WTC11 (cell line): ENCODE measurements around the gene DCHS2. TPM values are rescaled to one million over a fixed set of nuclear protein-coding genes. Genes with fewer than 3 reads are reported as not detected.

Source experiments
- ATAC-seq: fragments of 200-7000 bp; cut with Tn5 transposase; 2 replicates; pipeline ENCODE4 v1.10.0; 2021; ENCODE audit warnings: mild to moderate bottlenecking, moderate library complexity
- CTCF ChIA-PET: fragments of 300-600 bp; sonication (Branson Sonifier 250); formaldehyde crosslinking; loops from one replicate; lab custom pipeline; 2021; ENCODE audit warnings: antibody characterized with exemption; lab: Charles Lee
- POLR2A ChIA-PET: fragments of 350-600 bp; sonication (Branson Sonifier 250); formaldehyde crosslinking; loops from one replicate; lab custom pipeline; 2021; ENCODE audit warnings: antibody characterized with exemption; lab: Charles Lee
- DNase-seq: peaks from one replicate; pipeline ENCODE4 v3.0.0; 2021; ENCODE audit warnings: low spot score
- H3K27ac Mint-ChIP-seq: 2 replicates; pipeline ENCODE4 v1.8.0; 2021; ENCODE audit warnings: mixed read lengths
- H3K27me3 Mint-ChIP-seq: 2 replicates; pipeline ENCODE4 v1.8.0; 2021; ENCODE audit warnings: low read depth, mild to moderate bottlenecking, moderate library complexity, mixed read lengths
- H3K36me3 Mint-ChIP-seq: 2 replicates; pipeline ENCODE4 v1.8.0; 2021; ENCODE audit warnings: mixed read lengths
- H3K4me1 Mint-ChIP-seq: 2 replicates; pipeline ENCODE4 v1.8.0; 2022; ENCODE audit warnings: mixed read lengths
- H3K4me3 Mint-ChIP-seq: 2 replicates; pipeline ENCODE4 v1.8.0; 2021; ENCODE audit warnings: mild to moderate bottlenecking, moderate library complexity, mixed read lengths
- H3K9me3 Mint-ChIP-seq: 2 replicates; pipeline ENCODE4 v1.8.0; 2021; ENCODE audit warnings: mixed read lengths
- AFF4 ChIP-seq: sonication (generic); formaldehyde crosslinking; IDR thresholded peaks from 2 replicates; pipeline ENCODE4 v1.8.1; 2023; ENCODE audit warnings: mild to moderate bottlenecking, missing genetic modification reagents, borderline replicate concordance
- ATF6 ChIP-seq: sonication (generic); formaldehyde crosslinking; IDR thresholded peaks from 2 replicates; pipeline ENCODE4 v1.8.1; 2023; ENCODE audit warnings: mild to moderate bottlenecking, missing genetic modification reagents
- GTF2I ChIP-seq: fragments of 250-450 bp; sonication (Bioruptor Pico); conservative IDR thresholded peaks from 2 replicates; pipeline ENCODE4 v1.4.0; 2021; ENCODE audit warnings: mild to moderate bottlenecking
- KAT7 ChIP-seq: sonication (generic); formaldehyde crosslinking; IDR thresholded peaks from 2 replicates; pipeline ENCODE4 v1.8.1; 2023; ENCODE audit warnings: missing genetic modification reagents, mild to moderate bottlenecking, borderline replicate concordance
- MLX ChIP-seq: sonication (generic); formaldehyde crosslinking; IDR thresholded peaks from 2 replicates; pipeline ENCODE4 v1.8.1; 2023; ENCODE audit warnings: mild to moderate bottlenecking, missing genetic modification reagents, moderate library complexity
- MYBL2 ChIP-seq: sonication (generic); formaldehyde crosslinking; IDR thresholded peaks from 2 replicates; pipeline ENCODE4 v1.8.1; 2023; ENCODE audit warnings: mild to moderate bottlenecking, moderate library complexity, missing genetic modification reagents
- NFYB ChIP-seq: sonication (generic); formaldehyde crosslinking; conservative IDR thresholded peaks from 2 replicates; pipeline ENCODE4 v1.8.0; 2022; ENCODE audit warnings: low read depth, missing genetic modification reagents
- OVOL2 ChIP-seq: fragments of 250-450 bp; sonication (Bioruptor Pico); IDR thresholded peaks from 2 replicates; pipeline ENCODE4 v1.9.0; 2021; ENCODE audit warnings: mild to moderate bottlenecking, borderline replicate concordance
- PREB ChIP-seq: sonication (generic); formaldehyde crosslinking; IDR thresholded peaks from 2 replicates; pipeline ENCODE4 v1.8.1; 2022; ENCODE audit warnings: mild to moderate bottlenecking, missing genetic modification reagents, moderate library complexity, borderline replicate concordance
- PRRX2 ChIP-seq: fragments of 250-450 bp; sonication (Bioruptor Pico); IDR thresholded peaks from 2 replicates; pipeline ENCODE4 v1.8.0; 2021; ENCODE audit warnings: mild to moderate bottlenecking
- RELA ChIP-seq: sonication (generic); formaldehyde crosslinking; IDR thresholded peaks from 2 replicates; pipeline ENCODE4 v1.8.1; 2022; ENCODE audit warnings: missing genetic modification reagents, mild to moderate bottlenecking, borderline replicate concordance
- TEAD1 ChIP-seq: sonication (generic); formaldehyde crosslinking; IDR thresholded peaks from 2 replicates; pipeline ENCODE4 v1.8.0; 2022; ENCODE audit warnings: mild to moderate bottlenecking, missing genetic modification reagents
- TP53 ChIP-seq: sonication (generic); formaldehyde crosslinking; IDR thresholded peaks from 2 replicates; pipeline ENCODE4 v1.8.1; 2023; ENCODE audit warnings: mild to moderate bottlenecking, missing genetic modification reagents
- ZBTB21 ChIP-seq: sonication (generic); formaldehyde crosslinking; IDR thresholded peaks from 2 replicates; pipeline ENCODE4 v1.8.1; 2023; ENCODE audit warnings: mild to moderate bottlenecking, missing genetic modification reagents, borderline replicate concordance
- ZBTB43 ChIP-seq: sonication (generic); formaldehyde crosslinking; IDR thresholded peaks from 2 replicates; pipeline ENCODE4 v1.8.1; 2023; ENCODE audit warnings: mild to moderate bottlenecking, missing genetic modification reagents
- ZNF317 ChIP-seq: sonication (generic); formaldehyde crosslinking; IDR thresholded peaks from 2 replicates; pipeline ENCODE4 v1.8.1; 2023; ENCODE audit warnings: low read depth, mild to moderate bottlenecking, moderate library complexity, missing genetic modification reagents, borderline replicate concordance
- ZNF532 ChIP-seq: fragments of 250-450 bp; sonication (Bioruptor Pico); IDR thresholded peaks from 2 replicates; pipeline ENCODE4 v1.9.0; 2021; ENCODE audit warnings: mild to moderate bottlenecking, borderline replicate concordance
- total RNA-seq: library from RNA; stranded (reverse); gene quantifications from 3 replicates; pipeline ENCODE4 v1.2.3, GENCODE V29; 2021

The DCHS2 gene
- total RNA-seq, 1 experiment from 2014 or later = 1.3 TPM

GRCh38 chr4:154517591-154517990 is 26.0 kb upstream of the DCHS2 start:
- no peak for DNase-seq
- Mint-ChIP-seq H3K9me3 (peaks cover 13% of the 10 kb centered on the region), H3K4me1 (peaks cover 3% of the 10 kb centered on the region), H3K4me3 (no peak overlapping the region), H3K36me3 (no peaks in the 10 kb centered on the region), H3K27ac (no peak overlapping the region), H3K27me3 (peaks cover 4% of the 10 kb centered on the region)
- no peak for ATAC-seq
- ChIA-PET POLR2A (no interaction called here), CTCF (interaction anchor here (2.2 to 3.6 kb wide), 2 partner anchors 11 to 15 kb away, joined by 5 to 19 read pairs; no protein-coding TSS in a partner anchor)
- TF ChIP-seq OVOL2 (CRISPR knock-in tag) (no peak), RELA (CRISPR knock-in tag) (no peak), ZNF317 (CRISPR knock-in tag) (no peak), TEAD1 (CRISPR knock-in tag) (no peak), NFYB (CRISPR knock-in tag) (no peak), PREB (CRISPR knock-in tag) (no peak), AFF4 (no peak), KAT7 (no peak), ZBTB43 (CRISPR knock-in tag) (no peak), GTF2I (no peak), TP53 (CRISPR knock-in tag) (no peak), ATF6 (CRISPR knock-in tag) (no peak), MLX (no peak), MYBL2 (no peak), PRRX2 (CRISPR knock-in tag) (no peak), ZNF532 (no peak), ZBTB21 (CRISPR knock-in tag) (no peak)
